Measurements from ENCODE around the gene CHST11.

Gene CHST11

DNA sequence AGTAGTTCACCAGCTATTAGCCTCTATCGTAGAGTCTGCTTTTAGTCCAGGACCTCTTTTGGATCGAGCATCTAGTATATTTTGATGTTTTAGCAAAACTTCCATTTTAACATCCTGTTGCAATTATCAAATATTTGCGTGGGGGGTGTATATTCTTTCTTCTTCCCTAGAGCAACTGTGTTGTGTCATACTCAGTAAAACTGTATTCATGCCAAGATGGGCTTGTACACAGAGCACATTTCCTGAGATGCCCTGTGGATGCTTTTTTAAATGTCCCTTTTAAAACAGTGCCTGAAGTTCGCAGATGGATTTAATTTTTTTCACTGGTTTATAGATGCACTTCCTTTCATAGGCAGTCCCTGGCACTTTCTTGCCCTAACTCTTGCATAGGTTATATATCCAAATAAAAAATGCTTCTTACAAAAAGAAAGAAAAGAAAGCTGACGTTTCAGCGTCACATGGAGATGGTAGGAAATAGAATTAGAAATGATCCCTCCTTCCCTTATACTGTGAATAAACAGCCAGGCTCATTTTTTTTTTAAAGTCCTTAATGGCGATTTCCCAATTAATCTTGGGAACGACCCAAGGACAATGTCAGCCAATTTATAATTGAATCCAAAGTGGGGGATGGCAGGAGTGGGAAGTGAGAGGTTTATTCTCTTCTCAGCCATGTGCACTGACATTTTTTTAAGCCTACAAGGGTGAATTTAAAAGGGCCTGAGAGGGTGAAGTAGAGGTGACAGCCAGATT is 254.4 kb downstream of the CHST11 start:
- Histone ChIP-seq H3K4me1 (ENCODE audit: control insufficient read depth, low read length) (peaks cover 9% of the 10 kb centered on the region), H3K27ac (ENCODE audit: low read depth, low read length) (no peak overlapping the region), H3K4me2 (ENCODE audit: low read length) (no peak overlapping the region)

DNA sequence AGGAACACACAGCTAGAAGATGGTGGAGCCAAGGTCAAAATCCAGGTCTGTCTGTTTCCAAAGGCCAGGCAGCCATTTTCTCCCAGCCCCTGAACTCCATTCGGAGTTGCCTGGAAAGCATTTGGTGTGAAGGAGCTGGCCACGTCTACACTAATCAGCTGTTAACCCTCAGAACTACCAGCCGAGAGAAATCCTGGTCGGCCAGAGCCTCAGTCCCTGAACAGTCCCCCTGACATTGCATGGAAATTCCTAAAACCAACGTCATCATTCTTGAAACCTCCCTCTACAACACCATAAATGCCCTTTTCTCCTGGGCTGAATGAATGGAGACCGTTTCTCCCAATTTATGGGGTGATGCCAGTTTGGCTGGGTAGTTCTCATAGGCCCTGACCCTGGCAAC is 255.7 kb downstream of the CHST11 start:
- Histone ChIP-seq H3K27ac (ENCODE audit: low read depth, low read length) (no peak overlapping the region), H3K4me1 (ENCODE audit: control insufficient read depth, low read length) (peaks cover 9% of the 10 kb centered on the region), H3F3A (ENCODE audit: control insufficient read depth, insufficient read depth) (no peaks in the 10 kb centered on the region), H3K9me2 (replicated peaks; ENCODE audit: control insufficient read depth, low read length) (no peaks in the 10 kb centered on the region), H3K79me2 (ENCODE audit: control insufficient read depth, low read length) (no peaks in the 10 kb centered on the region), H3K36me3 (ENCODE audit: control insufficient read depth, low read length) (no peaks in the 10 kb centered on the region), H3K4me3 (ENCODE audit: low read length) (no peak overlapping the region), H3K27me3 (ENCODE audit: control insufficient read depth, low read length) (no peaks in the 10 kb centered on the region), H3K4me2 (ENCODE audit: low read length) (no peak overlapping the region), H3K9me3 (ENCODE audit: control insufficient read depth, insufficient read depth, low read length) (no peaks in the 10 kb centered on the region), H4K20me1 (ENCODE audit: control insufficient read depth, insufficient read depth, low read depth, low read length) (no peaks in the 10 kb centered on the region)
- TF ChIP-seq, protein P1, sequence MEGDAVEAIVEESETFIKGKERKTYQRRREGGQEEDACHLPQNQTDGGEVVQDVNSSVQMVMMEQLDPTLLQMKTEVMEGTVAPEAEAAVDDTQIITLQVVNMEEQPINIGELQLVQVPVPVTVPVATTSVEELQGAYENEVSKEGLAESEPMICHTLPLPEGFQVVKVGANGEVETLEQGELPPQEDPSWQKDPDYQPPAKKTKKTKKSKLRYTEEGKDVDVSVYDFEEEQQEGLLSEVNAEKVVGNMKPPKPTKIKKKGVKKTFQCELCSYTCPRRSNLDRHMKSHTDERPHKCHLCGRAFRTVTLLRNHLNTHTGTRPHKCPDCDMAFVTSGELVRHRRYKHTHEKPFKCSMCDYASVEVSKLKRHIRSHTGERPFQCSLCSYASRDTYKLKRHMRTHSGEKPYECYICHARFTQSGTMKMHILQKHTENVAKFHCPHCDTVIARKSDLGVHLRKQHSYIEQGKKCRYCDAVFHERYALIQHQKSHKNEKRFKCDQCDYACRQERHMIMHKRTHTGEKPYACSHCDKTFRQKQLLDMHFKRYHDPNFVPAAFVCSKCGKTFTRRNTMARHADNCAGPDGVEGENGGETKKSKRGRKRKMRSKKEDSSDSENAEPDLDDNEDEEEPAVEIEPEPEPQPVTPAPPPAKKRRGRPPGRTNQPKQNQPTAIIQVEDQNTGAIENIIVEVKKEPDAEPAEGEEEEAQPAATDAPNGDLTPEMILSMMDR (IDR thresholded peaks at IDR 0.05; ENCODE audit: low read depth, low read length, poor library complexity, severe bottlenecking): no peak
- TF ChIP-seq EZH2phosphoT487 (IDR thresholded peaks at IDR 0.05; ENCODE audit: borderline replicate concordance, low read length): no peak

More for the DNA sequence above, 254.4 kb downstream of the CHST11 start:
- Histone ChIP-seq H3K4me3 (ENCODE audit: low read length) (no peak overlapping the region), H4K20me1 (ENCODE audit: control insufficient read depth, insufficient read depth, low read depth, low read length) (no peaks in the 10 kb centered on the region), H3F3A (ENCODE audit: control insufficient read depth, insufficient read depth) (no peaks in the 10 kb centered on the region), H3K9me3 (ENCODE audit: control insufficient read depth, insufficient read depth, low read length) (no peaks in the 10 kb centered on the region), H3K9me2 (replicated peaks; ENCODE audit: control insufficient read depth, low read length) (no peaks in the 10 kb centered on the region), H3K36me3 (ENCODE audit: control insufficient read depth, low read length) (no peaks in the 10 kb centered on the region), H3K27me3 (ENCODE audit: control insufficient read depth, low read length) (no peaks in the 10 kb centered on the region), H3K79me2 (ENCODE audit: control insufficient read depth, low read length) (no peaks in the 10 kb centered on the region)
- TF ChIP-seq, protein P1 (IDR thresholded peaks at IDR 0.05; ENCODE audit: low read depth, low read length, poor library complexity, severe bottlenecking): no peak

DNA sequence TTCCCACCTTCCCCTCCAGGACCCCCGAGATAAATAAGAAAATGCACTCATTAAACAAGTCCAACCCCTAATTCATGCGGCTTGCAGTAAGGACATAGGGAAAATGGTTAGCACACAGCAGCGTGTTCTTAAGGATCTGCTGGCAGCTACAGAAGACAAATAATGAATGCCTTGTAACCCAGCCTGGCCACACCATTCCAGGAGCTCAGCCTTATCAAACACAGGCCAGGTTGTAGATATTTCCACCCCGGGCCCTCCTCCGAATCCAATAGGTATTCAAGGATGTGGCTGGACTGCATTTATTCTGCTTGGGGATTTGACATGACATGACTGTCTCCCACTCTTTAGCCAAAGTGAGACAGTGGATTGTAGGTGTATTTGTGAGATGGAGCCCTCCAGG is 256.2 kb downstream of the CHST11 start:
- H3K4me3 ChIP-seq (ENCODE audit: low read length): no peak overlapping the region
- H3K36me3 ChIP-seq (ENCODE audit: control insufficient read depth, low read length): no peaks in the 10 kb centered on the region
- H3K4me1 ChIP-seq (ENCODE audit: control insufficient read depth, low read length): peaks cover 9% of the 10 kb centered on the region
- H3F3A ChIP-seq (ENCODE audit: control insufficient read depth, insufficient read depth): no peaks in the 10 kb centered on the region
- H3K27ac ChIP-seq (ENCODE audit: low read depth, low read length): no peak overlapping the region
- H4K20me1 ChIP-seq (ENCODE audit: control insufficient read depth, insufficient read depth, low read depth, low read length): no peaks in the 10 kb centered on the region
- no peaks in the 10 kb centered on the region for H3K27me3 ChIP-seq (ENCODE audit: control insufficient read depth, low read length)
- TF ChIP-seq, protein P1 (IDR thresholded peaks at IDR 0.05; ENCODE audit: low read depth, low read length, poor library complexity, severe bottlenecking): no peak
- TF ChIP-seq EZH2phosphoT487 (IDR thresholded peaks at IDR 0.05; ENCODE audit: borderline replicate concordance, low read length): no peak
- H3K9me3 ChIP-seq (ENCODE audit: control insufficient read depth, insufficient read depth, low read length): no peaks in the 10 kb centered on the region
- H3K79me2 ChIP-seq (ENCODE audit: control insufficient read depth, low read length): no peaks in the 10 kb centered on the region
- no peaks in the 10 kb centered on the region for H3K9me2 ChIP-seq (replicated peaks; ENCODE audit: control insufficient read depth, low read length)
- no peak overlapping the region for H3K4me2 ChIP-seq (ENCODE audit: low read length)

Data from DOHH2 (cell line).